ENCODE measurements around the gene RASGRP3. TPM values are rescaled to one million over a fixed set of nuclear protein-coding genes. Genes with fewer than 3 reads are reported as not detected.
A peak's percentile ranks its signal among the peaks of the same experiment; 100 is the strongest.

Gene RASGRP3
- total and polyA plus RNA-seq, 2 donors (not counting 1 experiment from before 2014, with no cell fraction given), result 0.50 to 6.1 TPM

- TF ChIP-seq CTCF (conservative IDR thresholded peaks at IDR 0.05 in 1 of 2, IDR thresholded peaks at IDR 0.05 in 1 of 2; ENCODE audit: low read depth in 1 of 2, low read length in 2 of 2), result no peak
- TF ChIP-seq EZH2 (IDR thresholded peaks at IDR 0.05; ENCODE audit: low read length, missing control alignments), result no peak
- no peak overlapping the region for H3K4me2 ChIP-seq (ENCODE audit: extremely low read depth, insufficient read depth, low read length)
- H3K36me3 ChIP-seq (ENCODE audit: control insufficient read depth, insufficient read depth, low read length), result peaks cover 12% of the 10 kb centered on the region
- H3K4me1 ChIP-seq (ENCODE audit: control insufficient read depth, extremely low read depth, insufficient read depth, low read length), result peaks cover 4% of the 10 kb centered on the region
- H3K79me2 ChIP-seq (ENCODE audit: control insufficient read depth, insufficient read depth, low read length), result peaks cover 2% of the 10 kb centered on the region
- no peaks in the 10 kb centered on the region for H3K27me3 ChIP-seq (ENCODE audit: control insufficient read depth, insufficient read depth, low read length)
- no peak for DNase-seq (ENCODE audit: low read depth in 2 of 2)
- no peak overlapping the region for H3K4me3 ChIP-seq (replicated peaks in 1 of 4; ENCODE audit: control extremely low read depth in 1 of 4, insufficient read depth in 1 of 4, low read depth in 3 of 4, low read length in 4 of 4)
- H2AFZ ChIP-seq (ENCODE audit: low read length), result no peak overlapping the region
- no peak overlapping the region for H3K27ac ChIP-seq (ENCODE audit: insufficient read depth, low read length)
- no peaks in the 10 kb centered on the region for H4K20me1 ChIP-seq (ENCODE audit: control insufficient read depth, extremely low read depth, insufficient read depth, low read length)
- no peaks in the 10 kb centered on the region for H3K9me3 ChIP-seq (ENCODE audit: control insufficient read depth, insufficient read depth, low read depth, low read length)
- no peak overlapping the region for H3K9ac ChIP-seq (ENCODE audit: insufficient read depth, low read length)
Observed at GRCh38 chr2:33586766-33587165, 110.3 kb downstream of the RASGRP3 start.

- H3K27ac ChIP-seq (ENCODE audit: insufficient read depth, low read length), result no peak overlapping the region
- no peaks in the 10 kb centered on the region for H3K27me3 ChIP-seq (ENCODE audit: control insufficient read depth, insufficient read depth, low read length)
- no peak overlapping the region for H2AFZ ChIP-seq (ENCODE audit: low read length)
- no peak overlapping the region for H3K4me3 ChIP-seq (replicated peaks in 1 of 4; ENCODE audit: control extremely low read depth in 1 of 4, insufficient read depth in 1 of 4, low read depth in 3 of 4, low read length in 4 of 4)
- H3K9ac ChIP-seq (ENCODE audit: insufficient read depth, low read length), result no peak overlapping the region
- no peak overlapping the region for H3K4me2 ChIP-seq (ENCODE audit: extremely low read depth, insufficient read depth, low read length)
- no peaks in the 10 kb centered on the region for H4K20me1 ChIP-seq (ENCODE audit: control insufficient read depth, extremely low read depth, insufficient read depth, low read length)
- peaks cover 4% of the 10 kb centered on the region for H3K4me1 ChIP-seq (ENCODE audit: control insufficient read depth, extremely low read depth, insufficient read depth, low read length)
- peaks cover 14% of the 10 kb centered on the region for H3K36me3 ChIP-seq (ENCODE audit: control insufficient read depth, insufficient read depth, low read length)
- peaks cover 5% of the 10 kb centered on the region for H3K79me2 ChIP-seq (ENCODE audit: control insufficient read depth, insufficient read depth, low read length)
- peak in 1 of 2 donors; percentile 62 for DNase-seq (ENCODE audit: low read depth in 2 of 2)
- H3K9me3 ChIP-seq (ENCODE audit: control insufficient read depth, insufficient read depth, low read depth, low read length), result no peaks in the 10 kb centered on the region
- no peak for TF ChIP-seq CTCF (conservative IDR thresholded peaks at IDR 0.05 in 1 of 2, IDR thresholded peaks at IDR 0.05 in 1 of 2; ENCODE audit: low read depth in 1 of 2, low read length in 2 of 2)
- TF ChIP-seq EZH2 (IDR thresholded peaks at IDR 0.05; ENCODE audit: low read length, missing control alignments), result no peak
Observed at GRCh38 chr2:33588232-33588631, 111.8 kb downstream of the RASGRP3 start.

GRCh38 chr2:33589444-33589843, 113.0 kb downstream of the RASGRP3 start:
- TF ChIP-seq CTCF (conservative IDR thresholded peaks at IDR 0.05 in 1 of 2, IDR thresholded peaks at IDR 0.05 in 1 of 2; ENCODE audit: low read depth in 1 of 2, low read length in 2 of 2) (no peak), EZH2 (IDR thresholded peaks at IDR 0.05; ENCODE audit: low read length, missing control alignments) (no peak)
- peaks cover 14% of the 10 kb centered on the region for H3K36me3 ChIP-seq (ENCODE audit: control insufficient read depth, insufficient read depth, low read length)
- peak in 1 of 2 donors; percentile 83 for DNase-seq (ENCODE audit: low read depth in 2 of 2)
- peaks cover 9% of the 10 kb centered on the region for H3K79me2 ChIP-seq (ENCODE audit: control insufficient read depth, insufficient read depth, low read length)
- no peak overlapping the region for H3K9ac ChIP-seq (ENCODE audit: insufficient read depth, low read length)
- H2AFZ ChIP-seq (ENCODE audit: low read length), result no peak overlapping the region
- peak overlapping the region; percentile 32 for H3K4me2 ChIP-seq (ENCODE audit: extremely low read depth, insufficient read depth, low read length)
- no peaks in the 10 kb centered on the region for H3K9me3 ChIP-seq (ENCODE audit: control insufficient read depth, insufficient read depth, low read depth, low read length)
- no peak overlapping the region for H3K4me3 ChIP-seq (replicated peaks in 1 of 4; ENCODE audit: control extremely low read depth in 1 of 4, insufficient read depth in 1 of 4, low read depth in 3 of 4, low read length in 4 of 4)
- H3K27me3 ChIP-seq (ENCODE audit: control insufficient read depth, insufficient read depth, low read length), result no peaks in the 10 kb centered on the region
- peaks cover 4% of the 10 kb centered on the region for H3K4me1 ChIP-seq (ENCODE audit: control insufficient read depth, extremely low read depth, insufficient read depth, low read length)
- no peaks in the 10 kb centered on the region for H4K20me1 ChIP-seq (ENCODE audit: control insufficient read depth, extremely low read depth, insufficient read depth, low read length)
- no peak overlapping the region for H3K27ac ChIP-seq (ENCODE audit: insufficient read depth, low read length)

Data from fibroblast of lung (primary cell).